H9 (cell line): Measurements from ENCODE around the gene PARM1. TPM values are rescaled to one million over a fixed set of nuclear protein-coding genes. Genes with fewer than 3 reads are reported as not detected.

Source experiments
- DNase-seq: peaks from one replicate; pipeline ENCODE4 v3.0.0-alpha.2; 2017
- H2AFZ ChIP-seq: one replicate; pipeline ENCODE4 v1.6.1; 2013; ENCODE audit warnings: mild to moderate bottlenecking, low read length, control low read depth, moderate library complexity
- H2AK5ac ChIP-seq: 2 replicates; pipeline ENCODE4 v1.6.1; 2013; ENCODE audit warnings: low read length, control low read depth, mixed read lengths; ENCODE audit not compliant: insufficient read length
- H2BK120ac ChIP-seq: one replicate; pipeline ENCODE4 v1.6.1; 2013; ENCODE audit warnings: low read depth, mild to moderate bottlenecking, low read length, control low read depth, inconsistent platforms; ENCODE audit not compliant: poor library complexity, severe bottlenecking
- H2BK12ac ChIP-seq: 2 replicates; pipeline ENCODE4 v1.6.1; 2013; ENCODE audit warnings: low read length, control low read depth, mixed read lengths, low read depth; ENCODE audit not compliant: insufficient read length
- H2BK15ac ChIP-seq: 2 replicates; pipeline ENCODE4 v1.6.1; 2013; ENCODE audit warnings: low read depth, low read length, control low read depth
- H2BK20ac ChIP-seq: one replicate; pipeline ENCODE4 v1.6.1; 2013; ENCODE audit warnings: low read depth, mild to moderate bottlenecking, low read length, control low read depth, inconsistent platforms; ENCODE audit not compliant: poor library complexity, severe bottlenecking
- H2BK5ac ChIP-seq: 2 replicates; pipeline ENCODE4 v1.6.1; 2013; ENCODE audit warnings: low read length, control low read depth, mixed read lengths; ENCODE audit not compliant: insufficient read length
- H3K14ac ChIP-seq: 2 replicates; pipeline ENCODE4 v1.6.1; 2013; ENCODE audit warnings: low read length, control low read depth; ENCODE audit not compliant: insufficient read depth
- H3K18ac ChIP-seq: 2 replicates; pipeline ENCODE4 v1.6.1; 2013; ENCODE audit warnings: low read depth, mild to moderate bottlenecking, mixed read lengths, low read length, control low read depth; ENCODE audit not compliant: insufficient read length
- H3K23ac ChIP-seq: 2 replicates; pipeline ENCODE4 v1.6.1; 2013; ENCODE audit warnings: low read length, control low read depth, mixed read lengths, low read depth; ENCODE audit not compliant: insufficient read length
- H3K23me2 ChIP-seq: 2 replicates; pipeline ENCODE4 v1.6.1; 2013; ENCODE audit warnings: low read depth, mild to moderate bottlenecking, mixed read lengths, low read length, control low read depth; ENCODE audit not compliant: insufficient read length, poor library complexity, severe bottlenecking
- H3K27ac ChIP-seq: 2 replicates; pipeline ENCODE4 v1.5.1; 2013; ENCODE audit warnings: low read length, control low read depth, mixed read lengths, low read depth; ENCODE audit not compliant: insufficient read length
- H3K27me3 ChIP-seq: 2 replicates; pipeline ENCODE4 v1.6.1; 2013; ENCODE audit warnings: low read length, control low read depth, inconsistent platforms; ENCODE audit not compliant: insufficient read depth
- H3K4ac ChIP-seq: 2 replicates; pipeline ENCODE4 v1.6.1; 2013; ENCODE audit warnings: low read depth, mild to moderate bottlenecking, control low read depth, inconsistent platforms, low read length, moderate library complexity
- H3K4me1 ChIP-seq: 2 replicates; pipeline ENCODE4 v1.6.1; 2013; ENCODE audit warnings: low read length, control low read depth, inconsistent platforms; ENCODE audit not compliant: insufficient read depth
- H3K4me2 ChIP-seq: 2 replicates; pipeline ENCODE4 v1.6.1; 2013; ENCODE audit warnings: low read length, control low read depth, mixed read lengths; ENCODE audit not compliant: insufficient read length, insufficient read depth
- H3K56ac ChIP-seq: 2 replicates; pipeline ENCODE4 v1.6.1; 2013; ENCODE audit warnings: low read depth, mild to moderate bottlenecking, mixed read lengths, low read length, control low read depth; ENCODE audit not compliant: insufficient read length
- H3K79me1 ChIP-seq: 2 replicates; pipeline ENCODE4 v1.6.1; 2013; ENCODE audit warnings: low read depth, mild to moderate bottlenecking, moderate library complexity, low read length, control low read depth, inconsistent platforms; ENCODE audit not compliant: insufficient read depth, poor library complexity, severe bottlenecking
- H3K79me2 ChIP-seq: 2 replicates; pipeline ENCODE4 v1.6.1; 2013; ENCODE audit warnings: low read length, control low read depth, inconsistent platforms; ENCODE audit not compliant: insufficient read depth
- H3K9ac ChIP-seq: 2 replicates; pipeline ENCODE4 v1.6.1; 2013; ENCODE audit warnings: low read length, control low read depth, mixed read lengths; ENCODE audit not compliant: insufficient read length; ENCODE audit errors: extremely low read depth
- H3K9me3 ChIP-seq: one replicate; pipeline ENCODE4 v1.6.1; 2013; ENCODE audit warnings: low read depth, low read length, inconsistent platforms; ENCODE audit not compliant: control insufficient read depth
- H3T11ph ChIP-seq: one replicate; pipeline ENCODE4 v1.6.1; 2013; ENCODE audit warnings: mild to moderate bottlenecking, low read length, control low read depth, inconsistent platforms
- H4K20me1 ChIP-seq: one replicate; pipeline ENCODE4 v1.6.1; 2013; ENCODE audit not compliant: control insufficient read depth, insufficient read length, insufficient read depth
- H4K5ac ChIP-seq: 2 replicates; pipeline ENCODE4 v1.6.1; 2013; ENCODE audit warnings: low read depth, mild to moderate bottlenecking, mixed read lengths, low read length, control low read depth; ENCODE audit not compliant: insufficient read length
- H4K8ac ChIP-seq: replicated peaks from 2 replicates; pipeline ENCODE4 v1.6.1; 2013; ENCODE audit warnings: low read length, control low read depth, mixed read lengths, low read depth; ENCODE audit not compliant: insufficient read length
- H4K91ac ChIP-seq: 2 replicates; pipeline ENCODE4 v1.6.1; 2013; ENCODE audit warnings: low read depth, mild to moderate bottlenecking, moderate library complexity, mixed read lengths, low read length, control low read depth; ENCODE audit not compliant: insufficient read length
- H3K27ac Mint-ChIP-seq, 3 experiments: 2 replicates in 2 of 3; 3 replicates in 1 of 3; pipeline ENCODE4 v1.8.0; 2020 to 2021; ENCODE audit warnings: mixed read lengths in 3 of 3, mild to moderate bottlenecking in 1 of 3, moderate library complexity in 1 of 3
- H3K27me3 Mint-ChIP-seq: 2 replicates; pipeline ENCODE4 v1.8.0; 2021; ENCODE audit warnings: low read depth, mild to moderate bottlenecking, moderate library complexity, mixed read lengths
- H3K36me3 Mint-ChIP-seq, 3 experiments: 2 replicates in 2 of 3; 3 replicates in 1 of 3; pipeline ENCODE4 v1.8.0; 2020 to 2021; ENCODE audit warnings: low read depth in 3 of 3, mixed read lengths in 3 of 3; ENCODE audit not compliant: insufficient read depth in 1 of 3
- H3K4me1 Mint-ChIP-seq, 2 experiments: 2 replicates each; pipeline ENCODE4 v1.8.0; 2020; ENCODE audit warnings: mixed read lengths in 2 of 2
- H3K4me3 Mint-ChIP-seq, 2 experiments: 2 replicates in 1 of 2; 3 replicates in 1 of 2; pipeline ENCODE4 v1.8.0; 2020 to 2021; ENCODE audit warnings: mild to moderate bottlenecking in 2 of 2, mixed read lengths in 2 of 2, moderate library complexity in 1 of 2
- H3K9me3 Mint-ChIP-seq, 2 experiments: 2 replicates in 1 of 2; 3 replicates in 1 of 2; pipeline ENCODE4 v1.8.0; 2020; ENCODE audit warnings: mild to moderate bottlenecking in 2 of 2, mixed read lengths in 2 of 2, moderate library complexity in 1 of 2
- CTCF ChIP-seq: fragments of 200-600 bp; sonication (generic); conservative IDR thresholded peaks from 3 replicates; pipeline ENCODE4 v1.8.0; 2021; ENCODE audit warnings: antibody characterized with exemption, mild to moderate bottlenecking
- WGBS: extraction: QIAGEN DNeasy Blood & Tissue Kit; methylation state at CpG from one replicate; pipeline ENCODE4 v1.1.7; 2013; ENCODE audit warnings: missing lambda C conversion rate, low lambda C conversion rate, mixed read lengths; ENCODE audit not compliant: insufficient read length; ENCODE audit errors: extremely low coverage; 5-methylcytosine and 5-hydroxymethylcytosine counted together
- total RNA-seq: library from RNA; stranded (reverse); gene quantifications from 2 replicates; pipeline ENCODE4 v1.2.1, GENCODE V29; 2021

PARM1 gene
- total RNA-seq, 1 experiment from 2014 or later: 2.0 TPM

DNA sequence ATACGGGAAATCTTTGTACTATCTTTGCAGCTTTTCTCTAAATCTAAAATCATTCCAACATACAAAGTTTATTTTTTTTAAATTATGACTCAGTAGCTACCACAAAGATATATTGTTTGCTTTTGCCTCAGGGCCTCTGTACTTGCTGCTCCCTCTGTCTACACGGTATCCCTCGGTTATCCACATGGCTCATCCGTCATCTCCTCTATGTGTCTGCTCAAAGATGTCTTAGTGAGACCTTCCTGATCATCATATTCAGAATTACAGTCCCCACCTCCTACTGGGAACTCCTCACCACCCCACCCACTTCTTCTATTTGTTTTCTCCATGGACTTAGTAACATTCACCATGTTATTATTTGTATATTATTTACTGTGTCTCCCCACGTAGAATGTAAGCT is 107.8 kb downstream of the PARM1 start:
- Histone ChIP-seq H3K23me2 (no peaks in the 10 kb centered on the region), H3K14ac (no peak overlapping the region), H3K4ac (no peak overlapping the region), H4K20me1 (no peaks in the 10 kb centered on the region), H3K18ac (no peak overlapping the region), H4K5ac (no peak overlapping the region), H4K91ac (no peak overlapping the region), H3K27me3 (no peaks in the 10 kb centered on the region), H3T11ph (no peak overlapping the region), H2AK5ac (no peak overlapping the region), H2AFZ (no peak overlapping the region), H3K79me2 (no peaks in the 10 kb centered on the region), H4K8ac (no peak overlapping the region), H3K9me3 (no peaks in the 10 kb centered on the region), H2BK12ac (no peak overlapping the region), H3K23ac (no peak overlapping the region), H2BK20ac (no peak overlapping the region), H3K27ac (no peak overlapping the region), H3K4me2 (no peak overlapping the region), H2BK15ac (no peak overlapping the region), H3K9ac (no peak overlapping the region), H3K79me1 (no peaks in the 10 kb centered on the region), H3K56ac (no peak overlapping the region), H2BK120ac (no peak overlapping the region), H3K4me1 (no peaks in the 10 kb centered on the region), H2BK5ac (no peak overlapping the region)
- H3K27me3 Mint-ChIP-seq: no peaks in the 10 kb centered on the region; the same call in 1 of the 2 replicates
- H3K4me3 Mint-ChIP-seq: no peak overlapping the region
- WGBS: no CpG with 5 or more reads among the region's 5 CpGs
- no peak for TF ChIP-seq CTCF
- peaks cover 0 to 6% of the 10 kb centered on the region in 2 experiments; a peak in 1 of 4 replicates for H3K4me1 Mint-ChIP-seq
- no peak overlapping the region for H3K27ac Mint-ChIP-seq
- no peak for DNase-seq
- no peaks in the 10 kb centered on the region for H3K9me3 Mint-ChIP-seq
- no peaks in the 10 kb centered on the region; a peak in 1 of 7 replicates for H3K36me3 Mint-ChIP-seq
